ENCODE results near the gene CACNA1G. TPM values are rescaled to one million over a fixed set of nuclear protein-coding genes. Genes with fewer than 3 reads are reported as not detected.

CACNA1G gene
- total RNA-seq, 2 experiments from 2014 or later: 0.13 TPM; not detected in 1

DNA sequence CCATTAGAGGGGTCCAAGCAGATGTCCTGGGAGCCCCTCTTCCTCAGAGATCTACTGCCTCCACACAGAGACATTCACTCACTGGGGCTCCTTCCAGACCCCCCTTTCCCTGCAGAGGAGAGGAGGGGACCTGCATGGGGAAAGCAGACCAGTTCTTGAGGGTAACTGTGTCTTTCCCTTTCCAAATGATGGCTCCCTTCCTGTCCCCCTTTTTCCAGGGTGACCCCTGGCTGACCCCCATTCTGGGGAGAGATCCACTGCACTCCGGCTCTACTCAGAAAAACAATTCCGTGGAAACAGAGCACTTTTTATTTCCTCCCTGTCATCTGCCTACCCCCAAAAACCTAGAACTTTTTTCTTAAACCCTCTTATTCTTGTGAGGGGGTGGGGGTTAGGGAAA is 6.4 kb downstream of the CACNA1G start:
- no peak overlapping the region for H3K4me3 Mint-ChIP-seq
- H3K27me3 Mint-ChIP-seq: peaks cover 46% of the 10 kb centered on the region
- peaks cover 6% of the 10 kb centered on the region for H3K4me1 Mint-ChIP-seq (ENCODE audit: low read depth)
- ATAC-seq (no peak), DNase-seq (no peak)
- H3K9me3 Mint-ChIP-seq: no peaks in the 10 kb centered on the region
- POLR2A ChIA-PET: no interaction called here
- no peak overlapping the region for H3K27ac Mint-ChIP-seq
- TF ChIP-seq, protein P1, sequence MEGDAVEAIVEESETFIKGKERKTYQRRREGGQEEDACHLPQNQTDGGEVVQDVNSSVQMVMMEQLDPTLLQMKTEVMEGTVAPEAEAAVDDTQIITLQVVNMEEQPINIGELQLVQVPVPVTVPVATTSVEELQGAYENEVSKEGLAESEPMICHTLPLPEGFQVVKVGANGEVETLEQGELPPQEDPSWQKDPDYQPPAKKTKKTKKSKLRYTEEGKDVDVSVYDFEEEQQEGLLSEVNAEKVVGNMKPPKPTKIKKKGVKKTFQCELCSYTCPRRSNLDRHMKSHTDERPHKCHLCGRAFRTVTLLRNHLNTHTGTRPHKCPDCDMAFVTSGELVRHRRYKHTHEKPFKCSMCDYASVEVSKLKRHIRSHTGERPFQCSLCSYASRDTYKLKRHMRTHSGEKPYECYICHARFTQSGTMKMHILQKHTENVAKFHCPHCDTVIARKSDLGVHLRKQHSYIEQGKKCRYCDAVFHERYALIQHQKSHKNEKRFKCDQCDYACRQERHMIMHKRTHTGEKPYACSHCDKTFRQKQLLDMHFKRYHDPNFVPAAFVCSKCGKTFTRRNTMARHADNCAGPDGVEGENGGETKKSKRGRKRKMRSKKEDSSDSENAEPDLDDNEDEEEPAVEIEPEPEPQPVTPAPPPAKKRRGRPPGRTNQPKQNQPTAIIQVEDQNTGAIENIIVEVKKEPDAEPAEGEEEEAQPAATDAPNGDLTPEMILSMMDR (IDR thresholded peaks at IDR 0.05): no peak
- CTCF ChIA-PET: no interaction called here
- intact Hi-C loops (cut with micrococcal nuclease): no loop called here
- H3K36me3 Mint-ChIP-seq (ENCODE audit: low read depth): no peaks in the 10 kb centered on the region

DNA sequence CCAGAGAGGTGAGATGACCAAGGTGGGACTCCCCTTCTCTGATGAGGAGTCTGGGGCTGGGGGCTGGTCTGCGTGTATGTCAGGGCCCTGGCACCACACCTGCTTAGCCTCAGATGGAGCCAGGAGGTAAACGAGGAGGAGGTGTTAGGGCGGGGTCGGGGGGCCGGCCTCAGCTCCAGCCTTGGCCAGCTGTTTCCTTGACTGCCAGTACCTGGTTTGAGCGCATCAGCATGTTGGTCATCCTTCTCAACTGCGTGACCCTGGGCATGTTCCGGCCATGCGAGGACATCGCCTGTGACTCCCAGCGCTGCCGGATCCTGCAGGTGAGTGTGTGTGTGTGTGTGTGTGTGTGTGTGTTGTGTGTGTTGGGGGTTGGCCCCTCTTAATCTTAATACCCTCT is 8.1 kb downstream of the CACNA1G start:
- H3K4me3 Mint-ChIP-seq: no peak overlapping the region
- H3K9me3 Mint-ChIP-seq: no peaks in the 10 kb centered on the region
- no peak for ATAC-seq
- H3K27me3 Mint-ChIP-seq: peaks cover 31% of the 10 kb centered on the region
- intact Hi-C loops (cut with micrococcal nuclease): no loop called here
- ChIA-PET CTCF (interaction anchor here (1.1 kb wide), 1 partner anchor 57 kb away, joined by 3 read pairs; no protein-coding TSS in a partner anchor), POLR2A (no interaction called here)
- no peak for DNase-seq
- no peaks in the 10 kb centered on the region for H3K4me1 Mint-ChIP-seq (ENCODE audit: low read depth)
- no peak overlapping the region for H3K27ac Mint-ChIP-seq
- no peaks in the 10 kb centered on the region for H3K36me3 Mint-ChIP-seq (ENCODE audit: low read depth)
- TF ChIP-seq, protein P1 (IDR thresholded peaks at IDR 0.05): no peak

DNA sequence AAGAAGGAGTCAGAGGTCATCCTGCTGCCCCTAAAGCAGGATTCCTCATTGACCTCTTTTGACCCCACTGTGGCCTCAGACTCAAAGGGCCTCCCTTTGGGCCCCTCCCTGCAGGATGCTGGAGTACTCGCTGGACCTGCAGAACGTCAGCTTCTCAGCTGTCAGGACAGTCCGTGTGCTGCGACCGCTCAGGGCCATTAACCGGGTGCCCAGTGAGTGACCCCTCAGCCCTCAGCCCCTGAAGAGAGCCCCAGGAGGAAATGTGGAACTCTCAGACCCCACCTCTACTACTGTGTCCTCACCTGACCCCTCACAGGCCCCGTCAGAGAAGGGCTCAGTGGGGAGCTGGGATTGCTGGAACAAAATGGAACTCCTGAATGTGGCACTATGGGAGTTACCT is 9.1 kb downstream of the CACNA1G start:
- Mint-ChIP-seq H3K27me3 (peaks cover 24% of the 10 kb centered on the region), H3K4me3 (no peak overlapping the region), H3K4me1 (ENCODE audit: low read depth) (no peaks in the 10 kb centered on the region), H3K9me3 (no peaks in the 10 kb centered on the region), H3K36me3 (ENCODE audit: low read depth) (no peaks in the 10 kb centered on the region), H3K27ac (no peak overlapping the region)
- ATAC-seq: no peak
- POLR2A ChIA-PET: no interaction called here
- intact Hi-C loops (cut with micrococcal nuclease): no loop called here
- CTCF ChIA-PET: interaction anchor here (1.8 kb wide), 1 partner anchor 56 kb away, joined by 4 read pairs; no protein-coding TSS in a partner anchor
- TF ChIP-seq, protein P1 (IDR thresholded peaks at IDR 0.05): no peak
- DNase-seq: no peak

DNA sequence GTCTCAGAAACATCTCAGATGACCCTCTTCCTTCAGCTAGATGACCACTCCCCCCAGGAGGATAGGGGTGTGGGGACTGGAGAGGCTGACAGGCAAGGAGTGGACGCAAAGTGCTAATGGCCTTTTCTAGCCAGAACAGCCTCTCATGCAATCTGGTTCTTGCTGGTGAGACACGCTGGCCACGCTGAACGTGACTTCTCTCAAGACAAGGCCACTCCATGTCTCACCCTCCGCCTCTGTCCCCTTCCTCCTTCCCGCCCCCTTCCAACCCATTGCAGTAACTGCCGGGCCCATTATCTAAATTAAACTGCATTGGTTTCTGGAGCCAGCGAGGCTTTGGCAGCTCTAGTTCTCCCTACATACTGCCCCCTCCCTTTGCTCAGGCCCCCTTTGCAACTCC is 9.5 kb downstream of the CACNA1G start:
- Mint-ChIP-seq H3K9me3 (no peaks in the 10 kb centered on the region), H3K4me1 (ENCODE audit: low read depth) (no peaks in the 10 kb centered on the region), H3K27me3 (peaks cover 22% of the 10 kb centered on the region), H3K27ac (no peak overlapping the region), H3K4me3 (no peak overlapping the region), H3K36me3 (ENCODE audit: low read depth) (no peaks in the 10 kb centered on the region)
- POLR2A ChIA-PET: no interaction called here
- intact Hi-C loops (cut with micrococcal nuclease): no loop called here
- ATAC-seq (no peak), DNase-seq (no peak)
- TF ChIP-seq, protein P1 (IDR thresholded peaks at IDR 0.05): no peak
- CTCF ChIA-PET: interaction anchor here (1.8 kb wide), 1 partner anchor 55 kb away, joined by 4 read pairs; no protein-coding TSS in a partner anchor

DNA sequence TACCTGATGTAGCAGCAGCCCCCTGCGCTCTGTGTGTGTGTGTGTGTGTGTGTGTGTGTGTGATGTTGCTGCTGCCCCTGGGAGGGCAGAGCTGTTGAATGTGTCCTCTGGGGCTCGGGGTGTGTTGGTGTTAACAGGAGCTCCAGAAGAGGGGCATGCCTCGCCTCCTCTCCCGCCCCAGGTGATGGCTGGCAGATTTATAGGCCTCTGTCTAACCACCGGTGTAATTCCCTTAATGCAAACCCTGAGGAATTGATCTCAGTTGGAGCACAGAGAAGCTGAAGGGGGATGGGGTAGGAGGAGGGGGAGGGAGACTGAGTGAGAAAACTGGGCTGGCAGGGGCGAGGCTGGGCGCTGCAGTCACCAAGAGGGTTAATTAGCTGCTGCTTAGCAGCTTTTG is 10.0 kb downstream of the CACNA1G start:
- Mint-ChIP-seq H3K36me3 (ENCODE audit: low read depth) (no peaks in the 10 kb centered on the region), H3K27ac (no peak overlapping the region), H3K4me1 (ENCODE audit: low read depth) (no peaks in the 10 kb centered on the region), H3K27me3 (peaks cover 19% of the 10 kb centered on the region), H3K4me3 (no peak overlapping the region), H3K9me3 (no peaks in the 10 kb centered on the region)
- ATAC-seq (no peak), DNase-seq (no peak)
- intact Hi-C loops (cut with micrococcal nuclease): no loop called here
- ChIA-PET POLR2A (interaction anchor here (1.0 kb wide), 2 partner anchors 12 to 20 kb away, joined by 3 read pairs; no protein-coding TSS in a partner anchor), CTCF (interaction anchor here (1.1 to 1.8 kb wide), 2 partner anchors 10 to 55 kb away, joined by 4 read pairs; partner anchors contain the start of gene CACNA1G)
- TF ChIP-seq, protein P1 (IDR thresholded peaks at IDR 0.05): no peak

All from activated CD8-positive, alpha-beta T cell treated with anti-CD3 and anti-CD28 coated beads for 36 hours (primary cell).